ENCODE data around the gene LRRC19. TPM values are rescaled to one million over a fixed set of nuclear protein-coding genes. Genes with fewer than 3 reads are reported as not detected.

Gene LRRC19
- total RNA-seq, 2 donors from 2014 or later = not detected

- no peaks in the 10 kb centered on the region for H3K36me3 ChIP-seq
- peak within 1 kb of the TSS; percentile 73 to 85 for H3K27ac ChIP-seq
- peaks cover 0 to 17% of the 10 kb centered on the region in 2 donors for H3K4me1 ChIP-seq
- no peaks in the 10 kb centered on the region for H3K27me3 ChIP-seq
- H3K9me3 ChIP-seq = no peaks in the 10 kb centered on the region
- peak within 1 kb of the TSS; percentile 52 to 62 for H3K4me3 ChIP-seq
- TF ChIP-seq CTCF (IDR thresholded peaks at IDR 0.05) = no peak
- DNase-seq (ENCODE audit: low spot score) = peak; percentile 99
Measured at GRCh38 chr9:26955921-26956859, 49.3 kb downstream of the LRRC19 start, which contains the start of gene IFT74. IFT74 (plus strand) TSS chr9:26956412; CDS start chr9:26961968, 5,556 bp downstream.

GRCh38 chr9:26955222-26955903 is 50.1 kb downstream of the LRRC19 start:
- Histone ChIP-seq H3K4me3 (peak overlapping the region; percentile 52 to 62), H3K9me3 (no peaks in the 10 kb centered on the region), H3K4me1 (peaks cover 0 to 17% of the 10 kb centered on the region in 2 donors), H3K36me3 (no peaks in the 10 kb centered on the region), H3K27me3 (no peaks in the 10 kb centered on the region), H3K27ac (peak overlapping the region; percentile 73 to 85)
- TF ChIP-seq CTCF (IDR thresholded peaks at IDR 0.05) = no peak
- no peak for DNase-seq (ENCODE audit: low spot score)

- Histone ChIP-seq H3K36me3 (no peaks in the 10 kb centered on the region), H3K4me3 (no peak overlapping the region), H3K9me3 (no peaks in the 10 kb centered on the region), H3K4me1 (peaks cover 0 to 17% of the 10 kb centered on the region in 2 donors), H3K27ac (no peak overlapping the region), H3K27me3 (no peaks in the 10 kb centered on the region)
- DNase-seq (ENCODE audit: low spot score) = no peak
- TF ChIP-seq CTCF (IDR thresholded peaks at IDR 0.05) = no peak
Measured at GRCh38 chr9:26954050-26954508, 51.4 kb downstream of the LRRC19 start.

GRCh38 chr9:26951794-26952193 is 53.7 kb downstream of the LRRC19 start:
- H3K27me3 ChIP-seq = no peaks in the 10 kb centered on the region
- DNase-seq (ENCODE audit: low spot score) = no peak
- no peak for TF ChIP-seq CTCF (IDR thresholded peaks at IDR 0.05)
- no peaks in the 10 kb centered on the region for H3K36me3 ChIP-seq
- peaks cover 0 to 16% of the 10 kb centered on the region in 2 donors for H3K4me1 ChIP-seq
- no peak overlapping the region for H3K4me3 ChIP-seq
- no peak overlapping the region for H3K27ac ChIP-seq
- no peaks in the 10 kb centered on the region for H3K9me3 ChIP-seq

GRCh38 chr9:26950521-26950920 is 55.0 kb downstream of the LRRC19 start:
- H3K36me3 ChIP-seq = no peaks in the 10 kb centered on the region
- DNase-seq (ENCODE audit: low spot score) = no peak

More at GRCh38 chr9:26950521-26950920, 55.0 kb downstream of the LRRC19 start:
- Histone ChIP-seq H3K27ac (no peak overlapping the region), H3K4me3 (no peak overlapping the region), H3K9me3 (no peaks in the 10 kb centered on the region), H3K27me3 (no peaks in the 10 kb centered on the region), H3K4me1 (peaks cover 0 to 20% of the 10 kb centered on the region in 2 donors)
- TF ChIP-seq CTCF (IDR thresholded peaks at IDR 0.05) = no peak
